GM06990 (cell line): ENCODE data around the gene ATRAID.

Source experiments
- DNase-seq: peaks from one replicate; pipeline ENCODE4 v3.0.0-alpha.2; 2011; ENCODE audit not compliant: insufficient read length; ENCODE audit errors: extremely low read depth
- H3K27me3 ChIP-seq: replicated peaks from 2 replicates; pipeline ENCODE4 v1.6.0; 2011; ENCODE audit warnings: low read length; ENCODE audit not compliant: control insufficient read depth, insufficient read depth
- H3K36me3 ChIP-seq: 2 replicates; pipeline ENCODE4 v1.5.1; 2011; ENCODE audit warnings: low read length; ENCODE audit not compliant: control insufficient read depth, insufficient read depth
- H3K4me3 ChIP-seq: replicated peaks from 2 replicates; pipeline ENCODE4 v1.5.1; 2011; ENCODE audit warnings: low read depth, mild to moderate bottlenecking, control low read depth, low read length
- CTCF ChIP-seq: IDR thresholded peaks from 2 replicates; pipeline ENCODE4 v1.5.1; 2011; ENCODE audit warnings: low read length, control low read depth, mild to moderate bottlenecking, inconsistent platforms; ENCODE audit not compliant: insufficient read depth, poor library complexity, severe bottlenecking

The ATRAID gene

GRCh38 chr2:27245626-27246025 is 33.8 kb downstream of the ATRAID start:
- no peak for DNase-seq
- TF ChIP-seq CTCF, result no peak
- H3K4me3 ChIP-seq, result no peak overlapping the region
- H3K27me3 ChIP-seq, result no peaks in the 10 kb centered on the region; the same call in 1 of the 2 replicates
- H3K36me3 ChIP-seq, result peaks cover 30% of the 10 kb centered on the region

GRCh38 chr2:27247893-27248292 is 36.1 kb downstream of the ATRAID start:
- DNase-seq, result no peak
- H3K4me3 ChIP-seq, result no peak overlapping the region
- TF ChIP-seq CTCF, result no peak
- peaks cover 8% of the 10 kb centered on the region for H3K36me3 ChIP-seq
- no peaks in the 10 kb centered on the region; the same call in 1 of the 2 replicates for H3K27me3 ChIP-seq

GRCh38 chr2:27249159-27249890 is 37.5 kb downstream of the ATRAID start:
- Histone ChIP-seq H3K36me3 (no peaks in the 10 kb centered on the region; the same call in 1 of the 2 replicates), H3K4me3 (no peak overlapping the region), H3K27me3 (peaks cover 2% of the 10 kb centered on the region)
- DNase-seq, result no peak
- TF ChIP-seq CTCF, result no peak

- Histone ChIP-seq H3K27me3 (peaks cover 2% of the 10 kb centered on the region), H3K36me3 (no peaks in the 10 kb centered on the region; the same call in 1 of the 2 replicates), H3K4me3 (no peak overlapping the region)
- DNase-seq, result peak; percentile 61
- TF ChIP-seq CTCF, result peak; percentile 93
Observed at GRCh38 chr2:27249891-27250651, 38.2 kb downstream of the ATRAID start.

- no peak overlapping the region for H3K4me3 ChIP-seq
- H3K27me3 ChIP-seq, result peaks cover 2% of the 10 kb centered on the region
- DNase-seq, result no peak
- H3K36me3 ChIP-seq, result no peaks in the 10 kb centered on the region
- TF ChIP-seq CTCF, result no peak
Observed at GRCh38 chr2:27250652-27251379, 39.0 kb downstream of the ATRAID start.
